Left lobe of liver (tissue), 2 donors: ENCODE results near the gene SNRPB2. TPM values are rescaled to one million over a fixed set of nuclear protein-coding genes. Genes with fewer than 3 reads are reported as not detected.
A peak's percentile ranks its signal among the peaks of the same experiment; 100 is the strongest.

ENCODE experiments used
- ATAC-seq: fragments of 200-7000 bp; cut with Tn5 transposase; one replicate; pipeline ENCODE4 v1.9.1; 2020; ENCODE audit warnings: mild to moderate bottlenecking, moderate library complexity
- DNase-seq: peaks from one replicate; pipeline ENCODE4 v3.0.0-alpha.2; 2020; ENCODE audit warnings: low spot score
- total RNA-seq: library from RNA; stranded (reverse); gene quantifications from one replicate; pipeline ENCODE4 v1.2.1, GENCODE V29; 2021
- donor health status: DM: no; HTN: no; CAD: no; lungs with moderate emphysema.
- donor health status: DM: no; HTN: yes; CAD: no.

The SNRPB2 gene
- total RNA-seq: 11.0 TPM

- peak; percentile 94 for DNase-seq
These were observed at the start of gene SNRPB2 for GRCh38 chr20:16729565-16730460. SNRPB2 (plus strand) TSS chr20:16730026; CDS start chr20:16731703, 1,677 bp downstream.

GRCh38 chr20:16684416-16684815, 45.4 kb upstream of the SNRPB2 start:
- ATAC-seq (no peak), DNase-seq (no peak)

More at GRCh38 chr20:16729565-16730460, at the start of gene SNRPB2:
- peak; percentile 100 for ATAC-seq

GRCh38 chr20:16689906-16690305, 39.9 kb upstream of the SNRPB2 start:
- DNase-seq: no peak

GRCh38 chr20:16691381-16691780, 38.4 kb upstream of the SNRPB2 start:
- ATAC-seq (no peak), DNase-seq (no peak)

More at GRCh38 chr20:16689906-16690305, 39.9 kb upstream of the SNRPB2 start:
- ATAC-seq: no peak

GRCh38 chr20:16692009-16692408, 37.8 kb upstream of the SNRPB2 start:
- no peak for DNase-seq
- no peak for ATAC-seq

GRCh38 chr20:16692442-16692841, 37.4 kb upstream of the SNRPB2 start:
- ATAC-seq (no peak), DNase-seq (no peak)

GRCh38 chr20:16693278-16693677, 36.5 kb upstream of the SNRPB2 start:
- ATAC-seq (no peak), DNase-seq (no peak)

- no peak for ATAC-seq
These were observed 35.7 kb upstream of the SNRPB2 start for GRCh38 chr20:16694161-16694560.

GRCh38 chr20:16695628-16696027, 34.2 kb upstream of the SNRPB2 start:
- no peak for ATAC-seq
- DNase-seq: no peak

More at GRCh38 chr20:16694161-16694560, 35.7 kb upstream of the SNRPB2 start:
- DNase-seq: no peak

GRCh38 chr20:16699293-16699692, 30.5 kb upstream of the SNRPB2 start:
- no peak for DNase-seq
- ATAC-seq: no peak

GRCh38 chr20:16701296-16701695, 28.5 kb upstream of the SNRPB2 start:
- DNase-seq (no peak), ATAC-seq (peak; percentile 71)

GRCh38 chr20:16703570-16703969, 26.3 kb upstream of the SNRPB2 start:
- DNase-seq: no peak
- no peak for ATAC-seq

GRCh38 chr20:16707674-16708073, 22.2 kb upstream of the SNRPB2 start:
- no peak for ATAC-seq
- DNase-seq: no peak

GRCh38 chr20:16708602-16709001, 21.2 kb upstream of the SNRPB2 start:
- DNase-seq (no peak), ATAC-seq (no peak)

GRCh38 chr20:16709017-16709416, 20.8 kb upstream of the SNRPB2 start:
- no peak for ATAC-seq
- DNase-seq: no peak

GRCh38 chr20:16710781-16711180, 19.0 kb upstream of the SNRPB2 start:
- ATAC-seq (no peak), DNase-seq (no peak)

GRCh38 chr20:16711661-16712258, 18.1 kb upstream of the SNRPB2 start:
- DNase-seq (no peak), ATAC-seq (no peak)

GRCh38 chr20:16712511-16712947, 17.3 kb upstream of the SNRPB2 start:
- DNase-seq: no peak
- ATAC-seq: no peak

GRCh38 chr20:16713066-16713465, 16.8 kb upstream of the SNRPB2 start:
- ATAC-seq (no peak), DNase-seq (no peak)

- ATAC-seq (no peak), DNase-seq (no peak)
These were observed 15.6 kb upstream of the SNRPB2 start for GRCh38 chr20:16714242-16714641.

- DNase-seq: no peak
- ATAC-seq: no peak
These were observed 15.1 kb upstream of the SNRPB2 start for GRCh38 chr20:16714751-16715150.

- ATAC-seq (no peak), DNase-seq (no peak)
These were observed 10.4 kb upstream of the SNRPB2 start for GRCh38 chr20:16719421-16719820.
